ENCODE data around the gene MAST3.

MAST3 gene

GRCh38 chr19:18193388-18194180, 96.0 kb downstream of the MAST3 start:
- no peak for DNase-seq

GRCh38 chr19:18194181-18194530, 96.6 kb downstream of the MAST3 start:
- no peak for DNase-seq

- no peak for DNase-seq
Measured at GRCh38 chr19:18194554-18195238, 97.1 kb downstream of the MAST3 start.

- no peak for DNase-seq
Measured at GRCh38 chr19:18196511-18196845, 98.9 kb downstream of the MAST3 start.

- no peak for DNase-seq
Measured at GRCh38 chr19:18197306-18197705, 99.7 kb downstream of the MAST3 start.

GRCh38 chr19:18197941-18198340, 100.4 kb downstream of the MAST3 start:
- no peak for DNase-seq

- no peak for DNase-seq
Measured at GRCh38 chr19:18198374-18198773, 100.8 kb downstream of the MAST3 start.
